ENCODE data around the gene ROR1.

ROR1 gene

GRCh38 chr1:64194168-64195080 lies 420.6 kb downstream of the ROR1 start:
- TF ChIP-seq CTCF (IDR thresholded peaks at IDR 0.05; ENCODE audit: low read depth, low read length), result no peak
- DNase-seq (ENCODE audit: extremely low read depth, low read depth), result no peak

GRCh38 chr1:64195081-64195395 lies 421.2 kb downstream of the ROR1 start:
- no peak for TF ChIP-seq CTCF (IDR thresholded peaks at IDR 0.05; ENCODE audit: low read depth, low read length)
- DNase-seq (ENCODE audit: extremely low read depth, low read depth), result no peak

- DNase-seq (ENCODE audit: extremely low read depth, low read depth), result no peak
These were observed 422.5 kb downstream of the ROR1 start for GRCh38 chr1:64196074-64196870.

GRCh38 chr1:64197076-64197475 lies 423.3 kb downstream of the ROR1 start:
- TF ChIP-seq CTCF (IDR thresholded peaks at IDR 0.05; ENCODE audit: low read depth, low read length), result no peak
- DNase-seq (ENCODE audit: extremely low read depth, low read depth), result no peak

More at GRCh38 chr1:64196074-64196870, 422.5 kb downstream of the ROR1 start:
- no peak for TF ChIP-seq CTCF (IDR thresholded peaks at IDR 0.05; ENCODE audit: low read depth, low read length)

- no peak for DNase-seq (ENCODE audit: extremely low read depth, low read depth)
These were observed 425.3 kb downstream of the ROR1 start for GRCh38 chr1:64199154-64199553.

GRCh38 chr1:64200064-64200463 lies 426.2 kb downstream of the ROR1 start:
- no peak for TF ChIP-seq CTCF (IDR thresholded peaks at IDR 0.05; ENCODE audit: low read depth, low read length)
- no peak for DNase-seq (ENCODE audit: extremely low read depth, low read depth)

More at GRCh38 chr1:64199154-64199553, 425.3 kb downstream of the ROR1 start:
- TF ChIP-seq CTCF (IDR thresholded peaks at IDR 0.05; ENCODE audit: low read depth, low read length), result no peak

GRCh38 chr1:64203420-64203819 lies 429.6 kb downstream of the ROR1 start, which contains the start of gene UBE2U:
TSS of gene UBE2U (plus strand) at chr1:64203623. CDS start at chr1:64204051, 428 bp downstream.
- no peak for TF ChIP-seq CTCF (IDR thresholded peaks at IDR 0.05; ENCODE audit: low read depth, low read length)
- no peak for DNase-seq (ENCODE audit: extremely low read depth, low read depth)
